GM15510 (cell line): Measurements from ENCODE around the gene DNAAF1.

ENCODE experiments used
- POLR2A ChIP-seq: IDR thresholded peaks from 3 replicates; pipeline ENCODE4 v1.6.1; 2011; ENCODE audit warnings: borderline replicate concordance; ENCODE audit not compliant: insufficient read length; ENCODE audit errors: extremely low read depth

Gene DNAAF1

DNA sequence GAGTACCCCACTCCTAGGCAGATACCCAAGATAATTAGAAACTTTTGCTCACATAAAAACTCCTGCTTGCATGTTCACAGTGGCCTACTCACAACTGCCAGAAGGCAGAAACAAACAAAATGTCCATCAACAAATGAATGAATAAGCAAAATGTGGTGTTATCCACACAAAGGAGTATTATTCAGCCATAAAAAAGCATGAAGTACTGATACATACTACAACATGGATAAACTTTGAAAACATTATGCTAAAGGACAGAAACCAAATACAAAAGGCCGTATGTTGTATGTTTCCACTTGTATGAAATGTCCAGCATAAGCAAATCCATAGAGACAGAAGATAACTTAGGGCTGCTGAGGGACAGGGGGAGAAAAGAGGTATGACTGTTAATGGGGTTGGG, 2.0 kb upstream of the DNAAF1 start:
- TF ChIP-seq POLR2A, result no peak

- TF ChIP-seq POLR2A, result no peak
These were observed 1.3 kb upstream of the DNAAF1 start for GRCh38 chr16:84143784-84144199.

- no peak for TF ChIP-seq POLR2A
These were observed 774 bp upstream of the DNAAF1 start for GRCh38 chr16:84144209-84144858.

DNA sequence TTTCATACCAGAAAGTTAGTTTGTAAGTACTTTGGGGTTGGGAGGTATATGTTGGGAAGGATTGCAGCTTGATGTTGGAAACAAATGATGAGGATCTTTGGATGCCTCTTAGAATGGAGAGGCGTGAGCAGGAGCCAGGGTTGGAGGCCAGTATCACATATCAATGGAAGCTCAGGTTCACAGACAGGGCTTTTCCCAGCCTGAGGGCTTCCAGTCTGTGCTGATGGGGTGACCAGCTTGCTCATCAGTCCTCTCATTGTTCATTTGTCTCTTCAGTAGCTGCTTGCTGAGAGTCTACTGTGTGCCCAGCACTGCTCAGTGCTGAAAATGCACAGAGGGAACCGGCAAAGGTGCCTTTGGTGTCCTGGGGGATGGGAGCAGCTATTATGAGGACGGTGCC, 5.8 kb downstream of the DNAAF1 start:
- no peak for TF ChIP-seq POLR2A

- TF ChIP-seq POLR2A, result no peak
These were observed 8.6 kb downstream of the DNAAF1 start for GRCh38 chr16:84153660-84154214.

GRCh38 chr16:84155226-84155625, 10.1 kb downstream of the DNAAF1 start:
- no peak for TF ChIP-seq POLR2A

DNA sequence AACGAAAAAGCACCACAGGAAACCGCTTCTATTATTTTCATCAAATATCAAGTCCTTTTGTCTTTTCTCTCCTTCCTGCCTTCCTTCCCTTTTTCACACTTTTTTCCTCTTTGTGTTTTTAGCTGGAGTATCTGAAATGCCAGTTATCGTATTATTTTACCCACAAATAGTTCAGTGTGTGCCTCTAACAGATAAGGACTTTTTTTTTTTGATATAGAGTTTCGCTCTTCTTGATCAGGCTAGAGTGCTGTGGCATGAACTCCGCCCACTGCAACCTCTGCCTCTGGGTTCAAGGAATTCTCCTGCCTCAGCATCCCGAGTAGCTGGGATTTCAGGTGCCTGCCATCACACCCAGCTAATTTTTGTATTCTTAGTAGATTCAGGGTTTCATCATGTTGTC, 10.7 kb downstream of the DNAAF1 start:
- TF ChIP-seq POLR2A, result no peak

DNA sequence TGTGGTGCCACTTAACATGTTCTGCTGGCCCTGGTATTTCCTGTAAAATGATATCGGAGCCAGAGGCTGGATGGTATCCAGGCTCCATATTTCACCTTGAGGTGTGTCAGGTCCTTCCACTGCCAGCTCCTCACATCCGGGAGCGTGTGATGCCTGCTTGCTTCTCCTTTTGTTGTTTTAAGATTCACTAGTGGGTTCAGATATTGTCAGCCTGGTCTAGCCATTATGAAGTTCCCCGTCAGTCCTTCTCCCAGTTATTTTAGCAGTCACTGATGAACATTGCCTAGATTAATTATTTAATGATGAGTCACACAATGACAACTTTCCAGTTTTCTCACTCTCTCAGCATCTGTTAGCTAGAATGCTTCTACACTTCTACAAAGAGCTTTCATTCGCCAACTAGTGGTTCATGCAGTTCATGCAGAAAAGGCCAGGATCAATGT, 11.3 kb downstream of the DNAAF1 start:
- no peak for TF ChIP-seq POLR2A

DNA sequence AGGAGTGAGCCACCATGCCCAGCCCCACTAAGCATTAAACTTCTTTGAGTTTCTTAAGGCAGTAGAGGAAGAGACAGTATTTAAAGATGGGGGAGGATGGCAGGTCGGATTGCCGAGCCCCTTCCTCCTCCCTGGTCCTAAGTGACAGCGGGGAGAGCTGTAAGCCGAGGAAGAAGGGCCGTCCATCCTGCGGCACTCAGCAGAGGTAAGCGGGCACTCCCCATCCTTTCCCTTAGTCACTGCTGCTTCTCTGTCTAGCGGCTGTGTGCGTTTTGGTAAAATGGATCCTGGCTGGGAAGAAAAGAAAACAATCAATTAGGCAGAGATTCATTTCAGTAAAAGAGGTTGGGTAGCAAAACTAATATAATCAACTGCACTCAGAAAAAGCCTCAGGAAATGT, 13.9 kb downstream of the DNAAF1 start:
- TF ChIP-seq POLR2A, result no peak

DNA sequence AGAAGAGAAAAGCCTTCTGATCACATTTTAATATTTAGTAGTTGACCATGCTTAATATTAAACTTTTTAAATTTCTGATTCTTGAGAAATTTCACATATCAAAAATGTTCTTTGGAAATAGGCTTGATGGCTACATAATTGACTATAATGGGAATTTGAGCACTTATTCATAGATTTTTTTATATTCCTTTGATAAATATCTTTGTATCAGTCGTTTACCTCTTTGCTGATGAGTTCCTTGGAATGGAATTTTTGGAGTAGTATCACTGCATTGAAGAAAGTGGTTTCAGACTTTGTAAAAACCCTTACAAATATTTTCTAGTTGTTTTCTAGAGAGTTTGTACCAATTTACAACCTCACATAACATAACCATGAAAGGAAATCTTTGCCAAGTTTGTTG, 14.7 kb downstream of the DNAAF1 start:
- no peak for TF ChIP-seq POLR2A

DNA sequence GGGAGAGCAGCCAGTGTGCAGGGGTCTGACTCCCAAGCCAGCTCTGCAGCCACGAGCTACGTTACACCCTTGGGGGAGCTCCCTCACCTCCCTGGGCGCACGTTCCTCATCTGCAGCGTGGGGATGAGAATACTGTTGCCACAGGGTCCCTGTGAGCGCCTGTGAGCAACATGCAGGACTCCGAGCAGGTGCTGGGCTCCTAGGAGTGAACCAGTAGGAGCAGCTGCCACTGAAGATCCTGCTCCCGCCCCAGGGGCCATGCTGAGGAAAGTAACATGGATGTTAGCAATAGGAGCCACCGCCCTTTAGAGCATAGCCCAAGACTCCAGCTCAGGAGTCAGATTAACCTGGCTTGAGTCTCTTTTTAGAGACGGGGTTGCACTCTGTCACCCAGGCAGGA, 15.9 kb downstream of the DNAAF1 start:
- TF ChIP-seq POLR2A, result no peak

DNA sequence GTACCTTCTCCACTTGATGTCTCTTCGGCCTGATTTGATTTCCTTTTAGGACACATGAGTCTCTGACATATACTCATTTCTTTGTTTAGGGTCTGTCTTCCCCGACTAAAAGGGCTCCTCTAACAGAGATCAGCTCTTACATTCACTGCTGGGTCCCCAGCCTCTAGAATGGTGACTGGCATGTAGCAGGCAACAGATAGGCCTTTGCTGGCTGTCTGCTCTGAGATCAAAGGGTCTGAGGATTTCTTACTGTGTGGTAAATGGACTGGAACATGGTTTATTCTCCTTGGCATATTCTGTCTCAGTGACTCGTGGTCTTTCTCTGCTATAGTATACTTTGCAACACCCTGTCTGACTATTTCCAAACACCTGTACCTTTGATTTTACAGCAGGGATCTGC, 16.7 kb downstream of the DNAAF1 start:
- TF ChIP-seq POLR2A, result no peak

DNA sequence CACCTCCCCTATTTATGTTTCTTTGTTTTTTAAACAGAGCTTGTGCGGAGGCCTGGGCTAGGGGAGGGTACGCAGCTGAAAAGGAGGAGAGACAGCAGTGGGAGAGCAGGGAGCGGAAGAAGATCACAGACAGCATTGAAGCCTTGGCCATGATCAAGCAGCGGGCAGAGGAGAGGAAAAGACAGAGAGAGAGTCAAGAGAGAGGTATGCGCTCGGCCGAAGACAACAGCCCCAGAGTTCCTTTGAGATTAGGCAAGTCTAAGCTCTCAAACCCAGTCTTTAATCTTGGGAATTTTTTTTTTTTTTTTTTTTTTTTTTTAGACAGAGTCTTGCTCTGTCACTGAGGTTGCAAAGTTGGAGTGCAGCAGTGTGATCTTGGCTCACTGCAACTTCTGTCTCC, 20.6 kb downstream of the DNAAF1 start:
- TF ChIP-seq POLR2A, result no peak

GRCh38 chr16:84166796-84167695, 21.9 kb downstream of the DNAAF1 start:
- no peak for TF ChIP-seq POLR2A

GRCh38 chr16:84169765-84170310, 24.7 kb downstream of the DNAAF1 start:
- TF ChIP-seq POLR2A, result no peak
